ENCODE measurements around the gene DOCK3.
"Not testable (repeated sequence)": the region's sequence is repeated elsewhere in the genome, so short reads cannot be mapped to it uniquely, and the experiment has no call there.

DOCK3 gene

GRCh38 chr3:50687127-50687751 is 12.5 kb downstream of the DOCK3 start:
- DNase-seq (ENCODE audit: low read depth, low spot score), result no peak
- TF ChIP-seq POLR2AphosphoS5 (IDR thresholded peaks at IDR 0.05; ENCODE audit: borderline replicate concordance, low read depth, low read length), result no peak
- TF ChIP-seq FOXP2 (optimal IDR thresholded peaks at IDR 0.05; ENCODE audit: control extremely low read depth, extremely low read length, insufficient read depth), result no peak
- no peak for TF ChIP-seq EZH2 (IDR thresholded peaks at IDR 0.05)
- H3K9ac ChIP-seq (ENCODE audit: insufficient read length), result no peak overlapping the region
- H3K9me3 ChIP-seq (ENCODE audit: low read depth, low read length), result no peaks in the 10 kb centered on the region
- no peaks in the 10 kb centered on the region for H3K36me3 ChIP-seq (ENCODE audit: insufficient read depth, low read length)
- no peak overlapping the region for H3K4me3 ChIP-seq
- no peak overlapping the region for H3K27ac ChIP-seq

GRCh38 chr3:50687916-50688315 is 13.2 kb downstream of the DOCK3 start:
- no peak overlapping the region for H3K4me3 ChIP-seq
- H3K9me3 ChIP-seq (ENCODE audit: low read depth, low read length), result no peaks in the 10 kb centered on the region
- H3K27ac ChIP-seq, result no peak overlapping the region
- no peak for TF ChIP-seq POLR2AphosphoS5 (IDR thresholded peaks at IDR 0.05; ENCODE audit: borderline replicate concordance, low read depth, low read length)
- TF ChIP-seq FOXP2 (optimal IDR thresholded peaks at IDR 0.05; ENCODE audit: control extremely low read depth, extremely low read length, insufficient read depth), result no peak
- no peak overlapping the region for H3K9ac ChIP-seq (ENCODE audit: insufficient read length)
- no peaks in the 10 kb centered on the region for H3K36me3 ChIP-seq (ENCODE audit: insufficient read depth, low read length)
- DNase-seq (ENCODE audit: low read depth, low spot score), result no peak

DNA sequence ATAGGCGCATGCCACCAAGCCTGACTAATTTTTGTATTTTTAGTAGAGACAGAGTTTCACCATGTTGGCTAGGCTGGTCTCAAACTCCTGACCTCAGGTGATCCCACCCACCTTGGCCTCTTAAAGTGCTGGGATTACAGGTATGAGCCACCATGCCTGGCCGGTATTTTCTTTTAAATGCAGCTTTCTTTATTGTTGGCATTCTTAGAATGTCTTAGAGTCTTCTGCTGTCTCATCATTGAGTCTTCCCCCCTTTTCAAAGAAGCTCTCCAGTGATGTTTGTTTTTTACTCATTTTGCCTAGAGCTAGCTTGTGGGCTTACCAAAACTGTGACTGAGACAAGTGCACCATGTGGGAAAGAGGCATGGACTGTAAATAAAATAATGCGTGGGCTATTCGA is 13.9 kb downstream of the DOCK3 start:
- not testable (repeated sequence) for H3K9ac ChIP-seq (ENCODE audit: insufficient read length); H3K9me3 ChIP-seq (ENCODE audit: low read depth, low read length); H3K4me3 ChIP-seq; H3K36me3 ChIP-seq (ENCODE audit: insufficient read depth, low read length); DNase-seq (ENCODE audit: low read depth, low spot score); H3K27ac ChIP-seq

GRCh38 chr3:50689558-50689957 is 14.8 kb downstream of the DOCK3 start:
- Histone ChIP-seq H3K9me3 (ENCODE audit: low read depth, low read length) (no peaks in the 10 kb centered on the region), H3K4me3 (no peak overlapping the region), H3K9ac (ENCODE audit: insufficient read length) (no peak overlapping the region), H3K36me3 (ENCODE audit: insufficient read depth, low read length) (no peaks in the 10 kb centered on the region), H3K27ac (no peak overlapping the region)
- no peak for DNase-seq (ENCODE audit: low read depth, low spot score)
- no peak for TF ChIP-seq POLR2AphosphoS5 (IDR thresholded peaks at IDR 0.05; ENCODE audit: borderline replicate concordance, low read depth, low read length)
- no peak for TF ChIP-seq FOXP2 (optimal IDR thresholded peaks at IDR 0.05; ENCODE audit: control extremely low read depth, extremely low read length, insufficient read depth)
- no peak for TF ChIP-seq EZH2 (IDR thresholded peaks at IDR 0.05)

DNA sequence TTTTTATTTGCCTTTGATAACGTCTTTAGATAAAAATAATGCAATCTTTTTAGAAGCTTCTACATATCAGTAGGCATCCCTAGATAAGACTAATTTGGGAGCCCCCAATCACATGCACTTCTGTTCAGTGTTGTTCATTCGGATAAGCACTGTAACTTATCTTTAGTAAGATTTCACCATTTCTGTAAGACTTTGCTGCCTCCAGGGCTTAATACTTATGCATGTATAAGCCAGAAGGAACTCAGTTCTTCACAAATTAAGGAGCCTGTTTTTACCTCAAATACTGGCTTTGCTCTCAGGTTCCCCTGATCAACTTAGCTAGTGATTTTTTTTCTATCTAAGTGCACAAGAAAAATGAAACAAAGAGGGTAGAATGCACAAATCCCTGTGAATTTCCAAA is 20.3 kb downstream of the DOCK3 start:
- Histone ChIP-seq H3K4me3 (no peak overlapping the region), H3K27ac (no peak overlapping the region), H3K36me3 (ENCODE audit: insufficient read depth, low read length) (no peaks in the 10 kb centered on the region), H3K9me3 (ENCODE audit: low read depth, low read length) (no peaks in the 10 kb centered on the region), H3K9ac (ENCODE audit: insufficient read length) (no peak overlapping the region)
- no peak for TF ChIP-seq POLR2AphosphoS5 (IDR thresholded peaks at IDR 0.05; ENCODE audit: borderline replicate concordance, low read depth, low read length)
- DNase-seq (ENCODE audit: low read depth, low spot score), result no peak

- TF ChIP-seq EZH2 (IDR thresholded peaks at IDR 0.05) (no peak), POLR2AphosphoS5 (IDR thresholded peaks at IDR 0.05; ENCODE audit: borderline replicate concordance, low read depth, low read length) (no peak), FOXP2 (optimal IDR thresholded peaks at IDR 0.05; ENCODE audit: control extremely low read depth, extremely low read length, insufficient read depth) (no peak)
- Histone ChIP-seq H3K9me3 (ENCODE audit: low read depth, low read length) (no peaks in the 10 kb centered on the region), H3K4me3 (no peak overlapping the region), H3K27ac (no peak overlapping the region), H3K9ac (ENCODE audit: insufficient read length) (no peak overlapping the region), H3K36me3 (ENCODE audit: insufficient read depth, low read length) (no peaks in the 10 kb centered on the region)
- DNase-seq (ENCODE audit: low read depth, low spot score), result no peak
These were observed 21.5 kb downstream of the DOCK3 start for GRCh38 chr3:50696276-50696675.

DNA sequence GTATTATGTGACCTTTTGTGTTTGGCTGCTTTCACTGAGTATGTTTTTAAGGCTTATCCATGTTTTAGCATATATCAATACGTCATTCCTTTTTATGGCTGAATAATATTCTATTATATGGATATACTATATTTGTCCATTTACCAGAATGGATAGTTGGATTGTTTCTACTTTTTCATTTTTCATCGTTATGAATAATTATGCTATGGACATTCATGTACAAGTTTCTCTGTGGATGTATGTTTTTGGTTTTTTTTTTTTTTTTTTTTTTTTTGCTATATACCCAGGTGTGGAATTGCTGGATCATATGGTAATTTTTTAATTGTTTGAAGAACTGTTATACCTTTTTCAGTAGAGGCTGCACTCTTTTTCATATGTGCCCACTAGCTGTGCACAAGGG is 23.5 kb downstream of the DOCK3 start:
- Histone ChIP-seq H3K27ac (no peak overlapping the region), H3K4me3 (no peak overlapping the region), H3K36me3 (ENCODE audit: insufficient read depth, low read length) (no peaks in the 10 kb centered on the region), H3K9ac (ENCODE audit: insufficient read length) (no peak overlapping the region), H3K9me3 (ENCODE audit: low read depth, low read length) (no peaks in the 10 kb centered on the region)
- DNase-seq (ENCODE audit: low read depth, low spot score), result no peak
- no peak for TF ChIP-seq POLR2AphosphoS5 (IDR thresholded peaks at IDR 0.05; ENCODE audit: borderline replicate concordance, low read depth, low read length)
- no peak for TF ChIP-seq FOXP2 (optimal IDR thresholded peaks at IDR 0.05; ENCODE audit: control extremely low read depth, extremely low read length, insufficient read depth)
- TF ChIP-seq EZH2 (IDR thresholded peaks at IDR 0.05), result no peak

GRCh38 chr3:50708620-50709019 is 33.9 kb downstream of the DOCK3 start:
- TF ChIP-seq POLR2AphosphoS5 (IDR thresholded peaks at IDR 0.05; ENCODE audit: borderline replicate concordance, low read depth, low read length), result no peak
- TF ChIP-seq EZH2 (IDR thresholded peaks at IDR 0.05), result no peak
- no peak for TF ChIP-seq FOXP2 (optimal IDR thresholded peaks at IDR 0.05; ENCODE audit: control extremely low read depth, extremely low read length, insufficient read depth)
- Histone ChIP-seq H3K36me3 (ENCODE audit: insufficient read depth, low read length) (no peaks in the 10 kb centered on the region), H3K9ac (ENCODE audit: insufficient read length) (no peak overlapping the region), H3K9me3 (ENCODE audit: low read depth, low read length) (no peaks in the 10 kb centered on the region), H3K4me3 (no peak overlapping the region), H3K27ac (no peak overlapping the region)
- DNase-seq (ENCODE audit: low read depth, low spot score), result no peak

- no peaks in the 10 kb centered on the region for H3K9me3 ChIP-seq (ENCODE audit: low read depth, low read length)
- no peak for DNase-seq (ENCODE audit: low read depth, low spot score)
- H3K27ac ChIP-seq, result no peak overlapping the region
- H3K4me3 ChIP-seq, result no peak overlapping the region
- no peak overlapping the region for H3K9ac ChIP-seq (ENCODE audit: insufficient read length)
- TF ChIP-seq POLR2AphosphoS5 (IDR thresholded peaks at IDR 0.05; ENCODE audit: borderline replicate concordance, low read depth, low read length) (no peak), FOXP2 (optimal IDR thresholded peaks at IDR 0.05; ENCODE audit: control extremely low read depth, extremely low read length, insufficient read depth) (no peak), EZH2 (IDR thresholded peaks at IDR 0.05) (no peak)
- no peaks in the 10 kb centered on the region for H3K36me3 ChIP-seq (ENCODE audit: insufficient read depth, low read length)
These were observed 40.2 kb downstream of the DOCK3 start for GRCh38 chr3:50714946-50715345.
